Breast epithelium (tissue), 3 donors: ENCODE measurements around the gene KRT27.

Experiments used
- CTCF ChIP-seq, 3 donors: fragments of 450-650 bp; IDR thresholded peaks; one replicate each; pipeline ENCODE4 v1.5.1; 2016 to 2017; ENCODE audit warnings: antibody characterized with exemption in 3 of 3, mild to moderate bottlenecking in 3 of 3, moderate library complexity in 3 of 3
- POLR2AphosphoS5 ChIP-seq, 3 donors: sonication (generic); formaldehyde crosslinking; IDR thresholded peaks; one replicate each; pipeline ENCODE4 v1.6.1; 2017; ENCODE audit warnings: antibody characterized with exemption in 3 of 3

- no peak for TF ChIP-seq POLR2AphosphoS5 (IDR thresholded peaks at IDR 0.05)
- no peak for TF ChIP-seq CTCF (IDR thresholded peaks at IDR 0.05)
These were observed 45.5 kb upstream of the KRT27 start for GRCh38 chr17:40827746-40828453.
